NCI-H1092 (cell line): ENCODE data around the gene RHBDL3.
"Not testable (repeated sequence)": the region's sequence is repeated elsewhere in the genome, so short reads cannot be mapped to it uniquely, and the experiment has no call there.

Experiments used
- DNase-seq: peaks from one replicate; lab custom pipeline; 2025; lab: John Stamatoyannopoulos, UW

Gene RHBDL3

DNA sequence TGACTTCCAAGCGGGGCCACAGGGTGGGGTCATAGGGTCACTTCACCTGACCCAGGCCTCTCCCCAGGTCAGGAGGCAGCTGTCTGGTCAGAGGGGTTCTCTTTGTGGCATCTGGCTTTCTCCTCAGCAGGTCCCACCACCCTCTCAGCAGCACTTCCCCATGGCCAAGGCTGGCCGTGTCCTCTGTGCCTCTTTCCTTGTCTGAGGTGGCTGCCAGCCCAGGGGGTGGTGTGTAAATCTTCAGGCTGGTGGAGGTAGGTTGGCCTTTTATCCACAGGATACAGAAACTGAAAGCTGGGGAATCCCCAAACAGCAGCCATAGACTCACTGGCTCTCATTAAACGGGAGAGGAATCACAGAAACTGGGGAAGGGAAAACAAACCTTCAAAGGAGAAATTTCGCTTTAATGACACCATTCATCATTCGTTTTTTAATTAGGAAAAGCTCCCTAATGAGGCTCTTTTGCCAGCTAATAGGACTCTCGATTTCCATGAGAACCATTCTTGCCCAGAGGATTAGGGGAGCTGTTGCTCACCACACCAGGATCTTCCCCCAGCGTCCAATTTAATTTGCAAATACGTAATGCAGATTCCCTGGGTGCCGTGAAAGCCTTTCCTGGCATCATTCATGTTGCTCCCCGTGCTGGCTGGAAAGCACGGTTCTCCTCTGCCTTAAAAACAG lies 58.3 kb downstream of the RHBDL3 start:
- no peak for DNase-seq

DNA sequence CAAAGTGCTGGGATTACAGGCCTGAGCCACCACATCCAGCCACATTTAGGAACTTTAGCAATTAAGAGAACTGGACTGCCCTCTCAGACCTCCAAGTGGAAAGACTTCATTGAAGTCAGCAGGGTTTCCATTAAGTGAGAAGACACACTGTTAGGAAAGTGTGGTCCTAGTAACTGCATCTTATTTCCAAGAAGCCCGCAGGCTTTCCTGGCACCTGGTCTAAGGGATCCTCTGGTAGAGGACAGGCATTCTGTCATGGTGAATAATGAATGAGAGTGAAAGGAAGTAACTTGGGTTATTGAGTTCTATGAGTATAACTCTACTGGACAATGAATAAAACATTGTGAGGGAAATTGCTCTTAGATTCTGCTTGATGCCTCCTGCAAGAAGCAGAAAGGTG lies 62.3 kb downstream of the RHBDL3 start:
- DNase-seq: no peak

DNA sequence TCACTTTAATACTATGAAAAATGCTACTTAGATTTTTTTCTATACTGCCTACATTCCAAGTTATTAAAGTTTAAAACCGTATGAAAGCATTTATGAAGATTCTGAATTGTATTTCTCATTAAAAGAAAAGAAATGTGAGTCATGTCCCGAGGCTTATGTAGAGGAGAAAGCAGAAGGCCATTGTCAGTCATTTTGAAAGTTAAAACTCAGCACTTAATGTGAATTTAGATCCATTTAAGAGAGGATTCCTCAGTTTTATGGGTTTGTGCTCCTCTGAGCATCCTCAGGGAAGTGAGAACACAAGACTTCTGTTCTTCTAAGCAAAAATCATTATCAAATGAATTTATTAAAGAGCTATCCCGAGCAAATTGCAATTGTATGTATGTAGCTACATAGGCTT lies 64.5 kb downstream of the RHBDL3 start:
- no peak for DNase-seq

DNA sequence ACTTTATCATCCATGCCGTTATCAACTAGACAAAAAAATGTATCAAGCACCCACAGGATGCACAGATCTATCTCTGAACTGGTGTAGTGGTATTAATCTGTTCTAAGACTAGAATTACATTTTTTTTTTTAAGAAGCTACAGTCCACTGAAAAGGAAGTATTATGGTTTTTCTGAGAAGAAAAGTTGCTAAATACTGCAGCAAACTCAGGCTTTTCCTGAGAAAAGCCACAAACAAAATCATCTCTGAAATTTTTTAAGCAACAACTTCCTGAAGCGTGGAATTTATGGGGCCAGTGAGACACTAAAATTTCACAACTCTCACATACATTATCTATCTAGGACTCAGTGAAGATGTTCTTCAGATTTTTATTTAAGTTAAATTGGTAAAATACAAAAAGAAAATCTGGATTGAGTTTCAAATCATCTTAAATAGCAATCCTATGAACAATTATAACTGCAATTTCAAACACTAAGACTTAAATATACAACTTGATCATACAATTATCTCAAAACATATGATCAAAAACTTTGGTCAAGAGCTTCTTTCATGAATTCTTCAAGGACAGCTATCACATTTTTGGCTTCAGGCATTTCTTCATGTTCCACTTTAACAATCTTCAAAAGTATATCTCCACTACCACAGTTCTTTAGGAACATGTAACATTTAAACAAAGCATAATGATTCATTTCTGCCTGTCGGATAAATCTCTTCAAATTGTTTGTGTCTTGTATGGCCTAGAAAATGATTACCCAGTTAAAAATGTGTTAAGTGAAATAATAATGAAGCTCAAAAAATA lies 65.8 kb downstream of the RHBDL3 start:
- no peak for DNase-seq

DNA sequence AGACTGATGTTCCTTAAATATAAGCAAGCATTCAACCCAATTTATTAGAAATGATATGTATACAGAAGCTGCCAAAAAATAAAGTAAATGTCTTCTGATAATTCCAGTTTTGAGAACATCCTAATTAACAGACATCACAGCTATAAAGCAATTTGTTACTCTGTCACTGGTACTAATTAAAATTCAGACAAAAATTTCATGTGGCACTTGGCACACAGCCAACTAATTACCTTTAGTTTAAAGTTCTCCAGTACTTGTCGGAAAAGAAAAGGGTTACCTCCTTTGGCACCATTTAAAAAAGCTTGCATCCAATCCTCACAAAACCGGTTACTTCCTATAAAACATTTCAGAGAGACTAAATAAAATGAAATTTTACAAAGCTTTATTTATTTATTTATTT lies 67.6 kb downstream of the RHBDL3 start:
- DNase-seq: no peak

DNA sequence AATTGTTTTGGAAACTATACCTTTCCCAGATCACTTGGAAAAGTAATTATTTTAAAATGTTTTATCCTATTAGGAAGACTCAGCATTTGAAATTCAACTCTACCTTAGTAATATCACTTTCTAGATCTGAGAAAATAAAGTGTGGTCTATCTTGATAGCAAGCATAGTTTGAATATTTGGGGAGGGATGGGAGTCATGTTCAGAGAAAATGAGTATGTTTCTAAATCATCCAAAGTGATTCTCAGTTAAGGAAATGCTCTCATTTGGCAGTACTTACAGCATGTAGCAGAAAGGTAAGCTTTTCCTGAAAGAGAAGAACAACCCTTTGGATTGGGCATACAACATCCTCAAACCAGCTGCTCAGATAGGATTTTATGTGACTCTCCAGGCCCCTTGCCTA lies 69.4 kb downstream of the RHBDL3 start:
- no peak for DNase-seq

DNA sequence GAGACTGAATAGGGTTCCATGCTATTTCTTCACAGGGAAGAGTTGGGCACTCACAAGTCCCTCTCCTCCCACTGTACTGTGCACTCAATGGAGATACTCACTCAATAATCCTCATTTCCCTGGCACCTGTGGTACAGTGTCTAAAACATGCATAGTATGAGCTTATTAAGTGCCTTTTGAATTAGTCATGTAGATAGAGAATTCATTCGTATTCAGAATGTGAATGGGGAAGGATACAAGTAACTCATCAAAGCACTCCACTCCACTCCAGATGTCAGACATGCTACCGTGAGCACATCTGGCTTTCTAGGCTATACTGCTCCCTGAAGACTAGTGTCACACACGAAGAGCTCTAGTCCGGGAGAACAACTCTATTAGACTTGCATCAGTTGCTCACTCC lies 70.1 kb downstream of the RHBDL3 start:
- DNase-seq: no peak

DNA sequence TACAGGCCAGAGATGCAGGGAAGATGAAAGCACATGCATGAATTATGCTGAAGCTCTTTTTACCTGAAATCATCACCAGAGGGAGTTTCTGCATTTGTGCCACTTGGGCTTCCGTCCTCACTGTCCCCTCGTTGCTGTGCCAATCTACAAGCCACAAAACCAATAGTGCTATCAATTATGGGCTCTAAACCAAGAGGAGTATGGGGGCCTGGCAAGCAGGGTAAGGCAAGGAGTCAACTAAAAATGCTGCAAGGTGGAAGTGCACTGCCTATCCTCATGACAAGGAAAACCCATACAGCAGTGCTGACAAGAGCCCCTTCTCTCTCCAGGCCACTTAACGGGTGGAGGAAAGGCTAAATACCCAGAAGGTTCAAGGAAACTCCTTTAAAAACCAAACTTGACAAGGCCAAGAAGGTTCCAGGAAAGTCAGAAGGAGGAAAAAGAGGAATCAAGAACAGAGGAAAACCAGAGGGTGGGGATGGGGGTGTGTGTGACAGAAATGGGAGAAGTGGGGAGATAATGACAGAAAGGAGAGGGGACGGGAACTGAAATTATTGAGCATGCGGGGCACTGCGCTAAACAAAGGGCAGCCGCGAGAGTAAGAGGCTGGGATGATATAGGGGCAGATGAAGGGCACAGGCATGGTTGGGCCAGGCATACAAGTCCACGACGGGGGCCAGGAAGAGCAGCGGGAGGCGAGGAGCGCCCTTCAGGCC lies 75.7 kb downstream of the RHBDL3 start:
- DNase-seq: no peak

DNA sequence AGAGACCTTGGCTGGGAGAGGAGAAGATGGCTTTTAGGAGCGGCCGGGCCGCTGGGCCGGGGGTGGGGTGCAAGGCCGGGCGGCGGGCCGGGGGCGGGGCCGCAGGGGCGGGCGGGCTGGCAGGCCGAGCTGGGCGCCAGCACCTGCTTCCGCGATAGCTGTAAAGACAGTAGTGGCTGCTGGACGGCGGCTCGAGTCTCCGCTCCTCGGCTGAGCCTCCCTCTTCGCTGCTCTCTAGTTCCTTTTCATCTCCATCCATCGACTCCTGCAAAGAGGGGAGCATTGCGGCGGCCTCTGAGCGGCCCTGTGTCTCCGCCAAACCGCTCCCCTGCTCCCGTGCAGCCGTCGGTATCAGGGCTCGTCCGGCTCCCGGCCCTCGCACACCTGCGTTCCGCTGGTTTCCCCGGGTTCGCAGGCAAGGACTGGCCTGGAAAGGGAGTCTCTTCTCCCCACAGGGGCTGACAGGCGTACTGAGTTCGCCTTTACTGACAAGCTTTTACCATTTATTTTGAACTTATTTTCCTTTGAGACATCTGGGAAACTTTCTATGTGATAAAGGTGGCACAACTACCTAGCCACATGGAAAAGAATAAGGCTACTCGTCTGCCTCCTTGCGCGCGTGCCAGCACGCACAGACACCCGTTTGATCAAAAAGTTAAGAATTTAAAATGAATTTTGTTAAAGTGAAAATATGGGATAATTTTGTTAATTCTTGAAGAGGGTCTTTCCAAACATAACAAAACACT lies 76.4 kb downstream of the RHBDL3 start, which contains the start of gene C17orf75:
C17orf75 (minus strand) TSS at position 317 of the 746 bp plus-strand sequence; CDS start at position 283, 34 bp downstream.
- DNase-seq: peak; percentile 71

DNA sequence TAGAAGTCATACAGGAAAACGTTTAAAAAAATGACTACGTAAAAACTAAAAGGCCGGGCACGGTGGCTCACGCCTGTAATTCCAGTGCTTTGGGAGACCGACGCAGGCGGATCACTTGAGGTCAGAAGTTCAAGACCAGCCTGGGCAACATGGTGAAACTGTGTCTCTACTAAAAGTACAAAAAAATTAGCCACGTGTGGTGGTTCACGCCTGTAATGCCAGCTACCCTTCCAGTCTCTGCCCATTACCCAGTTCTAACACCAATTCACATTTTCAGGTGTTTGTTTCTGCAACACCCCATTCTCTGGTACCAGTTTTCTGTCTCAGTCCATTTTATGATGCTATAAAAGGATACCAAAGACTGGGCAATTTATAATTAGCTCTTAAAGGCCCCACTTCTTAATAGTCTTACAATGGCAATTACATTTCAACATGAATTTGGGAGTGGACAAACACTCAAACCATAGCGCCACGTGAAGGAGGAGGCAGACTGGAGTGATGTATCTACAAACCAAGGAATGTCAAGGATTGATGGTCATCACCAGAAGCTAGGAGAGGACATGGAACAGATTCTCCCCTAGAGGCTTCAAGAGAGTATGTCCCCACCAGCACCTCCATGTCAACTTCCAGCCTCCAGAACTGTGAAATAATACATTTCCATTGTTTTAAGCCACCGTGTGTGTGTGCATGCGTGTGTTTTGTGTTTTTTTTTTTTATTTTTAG lies 77.1 kb downstream of the RHBDL3 start:
- no peak for DNase-seq

DNA sequence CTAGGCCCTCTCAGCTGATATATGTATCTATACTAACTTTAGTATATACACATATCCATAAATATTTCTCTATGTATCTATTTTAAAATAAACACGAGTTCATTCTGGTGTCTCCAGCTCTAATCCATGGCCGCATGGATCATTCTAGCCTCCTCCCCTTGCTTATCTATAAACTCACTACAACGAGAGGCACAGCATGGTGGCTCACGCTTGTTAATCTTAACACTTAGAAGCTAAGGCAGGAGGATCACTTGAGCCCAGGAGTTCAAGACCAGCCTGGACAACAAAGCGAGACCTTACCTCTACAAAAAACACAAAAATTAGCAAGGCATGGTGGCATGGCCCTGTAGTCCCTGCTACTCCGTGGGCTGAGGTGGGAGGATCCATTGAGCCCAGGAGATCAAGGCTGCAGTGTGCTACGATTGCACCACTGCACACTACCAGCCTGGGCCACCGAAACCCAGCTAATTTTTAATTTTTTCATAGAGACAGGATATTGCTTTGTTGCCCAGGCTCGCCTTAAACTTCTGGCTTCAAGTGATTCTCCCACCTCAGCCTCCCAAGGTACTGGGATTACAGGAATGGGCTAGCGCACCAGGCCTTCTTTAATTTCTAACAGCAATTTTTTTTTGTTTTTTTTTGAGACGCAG lies 80.4 kb downstream of the RHBDL3 start:
- no peak for DNase-seq

DNA sequence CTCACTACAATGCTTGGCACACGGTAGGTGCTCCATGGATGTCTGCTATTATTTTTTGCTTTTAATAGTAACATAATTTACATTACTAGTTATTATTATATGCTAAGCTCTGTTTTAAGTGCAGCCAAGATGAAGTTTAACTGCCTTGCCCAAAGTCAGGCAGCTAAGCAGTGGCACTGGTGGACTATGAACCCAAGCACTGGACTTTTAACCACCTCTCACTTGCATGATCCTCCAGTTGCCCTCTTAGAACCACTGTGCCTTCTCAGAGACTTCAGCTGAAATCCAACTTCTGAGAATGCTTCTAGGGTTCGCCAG lies 82.8 kb downstream of the RHBDL3 start:
- no peak for DNase-seq

DNA sequence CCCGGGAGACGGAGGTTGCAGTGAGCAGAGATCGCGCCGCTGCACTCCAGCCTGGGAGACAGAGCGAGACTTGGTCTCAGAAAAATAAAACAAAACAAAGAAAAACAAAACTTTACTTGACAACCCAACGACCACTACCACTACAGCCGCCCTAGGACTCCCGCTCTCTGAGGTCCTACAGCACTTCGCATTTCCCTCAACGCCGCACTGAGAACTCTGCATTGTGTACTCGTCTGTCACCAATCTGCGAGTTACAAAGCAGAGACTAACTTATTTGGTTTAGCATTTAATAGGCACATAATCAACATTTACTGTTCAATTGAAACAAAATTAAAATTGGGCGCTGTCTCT lies 83.8 kb downstream of the RHBDL3 start:
- no peak for DNase-seq

DNA sequence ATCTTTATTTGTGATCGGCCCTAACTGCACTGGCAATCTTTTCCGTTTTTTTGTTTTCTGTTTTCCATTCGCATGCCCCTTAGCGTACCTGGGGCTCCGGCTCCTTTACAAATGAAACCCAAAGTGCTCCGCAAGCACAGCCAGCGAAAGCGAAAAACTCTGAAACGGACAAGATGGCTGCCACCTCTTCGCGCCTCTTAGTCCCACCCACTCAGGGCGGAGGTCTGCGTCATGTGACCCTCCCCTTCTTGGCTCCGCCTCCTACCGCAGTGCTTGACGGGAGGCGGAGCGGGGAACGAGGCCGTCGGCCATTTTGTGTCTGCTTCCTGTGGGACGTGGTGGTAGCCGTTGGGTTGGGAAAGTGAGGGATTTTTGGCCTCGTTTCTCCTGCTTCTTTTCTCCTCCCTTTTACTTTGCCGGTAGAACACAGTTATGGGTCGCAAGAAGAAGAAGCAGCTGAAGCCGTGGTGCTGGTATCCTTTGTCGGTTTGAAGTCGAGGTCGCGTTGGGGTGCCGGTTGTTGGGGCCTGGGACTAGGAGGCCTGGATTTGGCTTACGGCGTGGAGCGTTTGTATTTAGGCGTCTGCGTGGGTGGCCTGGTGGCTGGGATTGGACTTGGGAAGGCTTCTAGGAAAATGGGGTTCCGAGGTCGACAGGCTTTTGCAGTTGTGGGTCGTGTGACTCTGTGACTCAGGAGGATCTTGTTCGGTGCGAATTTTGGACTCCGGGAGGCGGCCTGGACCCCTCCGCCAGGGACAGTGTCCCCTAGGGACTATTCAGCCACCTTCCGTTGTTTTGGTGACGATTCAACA lies 84.4 kb downstream of the RHBDL3 start, which contains the start of gene ZNF207:
ZNF207 (plus strand) TSS at position 304 of the 812 bp plus-strand sequence; CDS start at position 433, 129 bp downstream.
- DNase-seq: peak; percentile 98

DNA sequence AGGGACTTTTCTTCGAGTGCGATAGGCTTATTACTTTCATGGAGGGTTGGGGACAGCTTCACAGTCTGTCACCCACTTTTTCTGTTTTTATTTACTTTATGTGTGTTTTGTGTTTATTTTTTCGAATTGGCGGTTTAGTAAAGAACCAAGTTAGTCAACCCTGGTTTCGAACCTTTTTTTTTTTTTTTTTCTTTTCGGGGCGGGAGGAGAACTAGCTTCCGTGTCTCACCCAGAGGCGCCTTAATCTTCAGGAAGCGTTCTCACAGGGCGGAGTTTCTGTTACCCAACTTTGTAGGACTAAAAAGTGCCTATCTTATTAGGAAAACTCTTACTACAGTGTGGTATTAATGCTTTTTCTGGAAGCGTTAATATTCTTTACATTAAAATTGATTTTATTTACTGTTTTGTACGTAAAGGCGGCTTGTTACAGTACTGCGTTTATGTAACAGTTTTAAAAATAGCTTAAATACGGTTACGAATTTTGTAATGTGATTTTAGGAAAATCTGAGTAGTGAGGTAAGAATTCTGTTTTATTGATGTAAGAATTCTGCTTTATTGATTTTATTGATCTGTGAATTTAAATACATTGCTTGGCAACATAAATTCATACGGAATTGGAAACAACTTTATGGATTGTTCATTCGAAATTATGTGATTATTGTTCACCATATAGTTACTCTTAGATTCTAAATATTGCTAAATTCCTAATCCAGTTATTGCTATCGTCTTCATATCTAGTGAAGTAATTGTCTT lies 85.2 kb downstream of the RHBDL3 start:
- DNase-seq: no peak

DNA sequence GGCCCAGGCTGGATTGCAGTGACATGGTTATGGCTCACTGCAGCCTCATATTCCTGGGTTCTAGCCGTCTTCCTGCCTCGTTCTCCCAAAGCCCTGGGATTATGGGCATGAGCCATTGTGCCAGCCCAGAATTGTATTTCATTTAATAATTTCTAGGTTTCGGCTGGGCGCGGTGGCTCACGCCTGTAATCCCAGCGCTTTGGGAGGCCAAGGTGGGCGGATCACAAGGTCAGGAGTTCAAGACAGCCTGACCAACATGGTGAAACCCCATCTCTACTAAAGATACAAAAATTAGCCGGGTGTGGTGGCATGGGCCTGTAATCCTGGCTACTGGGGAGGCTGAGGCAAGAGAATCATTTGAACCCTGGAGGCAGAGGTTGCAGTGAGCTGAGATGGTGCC lies 87.1 kb downstream of the RHBDL3 start:
- DNase-seq: not testable (repeated sequence)

DNA sequence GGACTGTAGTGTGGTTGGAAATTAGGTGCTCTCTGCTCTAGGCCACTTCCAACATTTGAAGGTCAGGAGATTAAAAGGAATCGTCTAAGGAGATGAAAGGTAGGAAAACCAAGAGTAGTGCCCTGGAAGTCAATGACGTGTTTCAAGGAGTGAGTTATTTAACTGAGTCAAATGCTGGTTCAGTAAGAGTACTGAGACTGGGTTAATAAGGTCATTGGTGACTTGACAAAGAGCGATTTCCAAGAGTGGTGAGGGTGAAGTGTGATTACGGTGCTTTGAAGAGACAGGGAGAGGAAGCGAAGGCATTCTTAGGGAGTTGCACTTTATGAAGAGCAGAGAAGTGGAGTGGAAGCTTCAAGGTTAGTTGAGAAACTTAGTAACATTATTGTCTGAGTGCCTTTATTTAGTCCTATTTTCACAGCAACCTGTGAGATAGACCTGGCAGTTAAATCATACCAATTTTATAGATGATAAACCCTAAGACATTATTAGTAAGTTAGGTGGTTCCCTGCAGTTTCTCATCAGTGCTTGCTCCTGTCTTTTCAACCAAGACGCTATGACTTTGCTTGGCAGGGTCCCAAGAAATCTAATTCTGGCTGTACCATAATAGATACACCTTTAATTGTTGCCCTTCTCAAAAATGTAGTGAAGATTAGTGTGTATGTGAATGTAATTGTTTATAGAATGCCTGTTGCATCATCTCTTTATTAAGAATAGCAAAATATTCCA lies 90.2 kb downstream of the RHBDL3 start:
- no peak for DNase-seq

DNA sequence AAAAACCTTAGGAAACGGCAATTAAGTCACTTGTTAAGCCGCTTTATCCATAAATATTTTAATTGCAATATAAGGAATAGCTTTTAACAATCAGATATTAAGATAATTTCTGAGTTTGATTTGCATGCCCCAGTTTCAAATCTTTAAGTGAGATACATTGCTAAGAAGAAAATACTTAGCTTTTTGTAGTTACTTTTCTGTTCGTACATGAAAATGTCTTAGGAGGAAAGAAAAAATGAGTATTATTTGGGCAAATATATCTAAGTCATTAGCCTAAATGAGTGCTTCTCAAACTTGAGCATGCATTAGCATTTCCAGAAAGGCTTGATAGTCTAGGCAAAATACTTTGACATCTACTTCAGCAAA lies 90.7 kb downstream of the RHBDL3 start:
- no peak for DNase-seq

DNA sequence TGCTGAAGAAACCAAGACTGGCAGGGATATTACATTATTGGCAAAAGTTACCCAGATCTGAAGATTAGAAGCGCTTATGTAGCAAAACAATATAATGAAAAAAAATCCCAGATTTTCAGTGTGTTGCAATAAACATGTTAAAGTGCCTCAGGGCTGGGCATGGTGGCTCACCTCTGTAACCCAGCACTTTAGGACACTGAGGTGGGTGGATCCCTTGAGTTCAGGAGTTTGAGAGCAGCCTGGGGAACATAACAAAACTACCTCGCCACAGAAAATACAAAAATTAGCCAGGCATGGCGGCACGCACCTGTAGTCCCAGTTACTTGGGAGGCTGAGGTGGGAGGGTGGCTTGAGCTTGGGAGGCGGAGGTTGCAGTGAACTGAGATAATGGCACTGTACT lies 91.1 kb downstream of the RHBDL3 start:
- DNase-seq: no peak
